ENCODE data around the gene SAPCD1. TPM values are rescaled to one million over a fixed set of nuclear protein-coding genes. Genes with fewer than 3 reads are reported as not detected.

The SAPCD1 gene
- total and polyA plus RNA-seq, 10 of the 15 experiments (the other 5 are each of a cell fraction or from before 2014, with no cell fraction given), result 1.6 to 13.0 (median 5.4) TPM

- TF ChIP-seq HDAC6 (IDR thresholded peaks at IDR 0.05; ENCODE audit: unreplicated experiment) (no peak), SPI1 (IDR thresholded peaks at IDR 0.05; ENCODE audit: borderline replicate concordance, insufficient read depth, low read depth, low read length) (peak; percentile 71), IKZF2 (IDR thresholded peaks at IDR 0.05) (peak; percentile 97 to 98), CTCF (IDR thresholded peaks at IDR 0.05 in 2 of 3, conservative IDR thresholded peaks at IDR 0.05 in 1 of 3; ENCODE audit: control insufficient read depth in 2 of 3, extremely low read depth in 1 of 3, insufficient read depth in 1 of 3, low read depth in 3 of 3, low read length in 3 of 3) (peak; percentile 28 to 32 (median 30); a peak in 2 of 6 replicates), NR2C1 (IDR thresholded peaks at IDR 0.05) (no peak), NR2F1 (conservative IDR thresholded peaks at IDR 0.05) (no peak), WRNIP1 (IDR thresholded peaks at IDR 0.05; ENCODE audit: borderline replicate concordance, low read depth, low read length) (0 out of 2 replicates have a peak, but pooled peaks have one; percentile 31), EED (IDR thresholded peaks at IDR 0.05; ENCODE audit: low read depth) (peak; percentile 99), GABPA (IDR thresholded peaks at IDR 0.05; ENCODE audit: low read depth) (no peak), USF1 (IDR thresholded peaks at IDR 0.05; ENCODE audit: borderline replicate concordance, extremely low read length, insufficient read depth, low read depth, low read length) (no peak), PBX3 (IDR thresholded peaks at IDR 0.05; ENCODE audit: insufficient replicate concordance, low read depth, low read length) (no peak), FOS (IDR thresholded peaks at IDR 0.05; ENCODE audit: borderline replicate concordance, extremely low read depth, insufficient read length) (no peak), BCL11A (IDR thresholded peaks at IDR 0.05; ENCODE audit: low read depth, low read length) (peak; percentile 66; the same call in 1 of the 2 replicates), RUNX3 (IDR thresholded peaks at IDR 0.05; ENCODE audit: low read length) (no peak), CHD4 (IDR thresholded peaks at IDR 0.05) (no peak), SMC3 (IDR thresholded peaks at IDR 0.05; ENCODE audit: borderline replicate concordance, low read length) (0 out of 2 replicates have a peak, but pooled peaks have one; percentile 11), ATF3 (IDR thresholded peaks at IDR 0.05; ENCODE audit: borderline replicate concordance, extremely low read depth, low read depth, low read length) (no peak), ZNF384 (IDR thresholded peaks at IDR 0.05; ENCODE audit: borderline replicate concordance, low read depth, low read length) (no peak), PML (IDR thresholded peaks at IDR 0.05; ENCODE audit: low read length) (no peak), YBX1 (IDR thresholded peaks at IDR 0.05) (no peak), NBN (IDR thresholded peaks at IDR 0.05) (no peak), SMAD5 (IDR thresholded peaks at IDR 0.05; ENCODE audit: low read depth) (no peak; the same call in 1 of the 2 replicates), MTA2 (IDR thresholded peaks at IDR 0.05; ENCODE audit: low read depth) (peak; percentile 59), BHLHE40 (IDR thresholded peaks at IDR 0.05; ENCODE audit: borderline replicate concordance in 1 of 2, low read depth in 2 of 2, low read length in 1 of 2) (peak; percentile 20 to 54; a peak in 1 of 4 replicates), TCF7 (IDR thresholded peaks at IDR 0.05; ENCODE audit: borderline replicate concordance) (no peak), MYC (IDR thresholded peaks at IDR 0.05; ENCODE audit: insufficient read depth, insufficient read length, insufficient replicate concordance, low read length, severe bottlenecking) (no peak)
These were observed 24.2 kb upstream of the SAPCD1 start (continued) for GRCh38 chr6:31737991-31738979.

All from GM12878 (cell line).